Stimulated activated CD8-positive, alpha-beta memory T cell treated with anti-CD3 and anti-CD28 coated beads, Interleukin-4, amount 100 ng/mL, for 48 hours (primary cell): ENCODE measurements around the gene NHLH1.

ENCODE experiments used
- DNase-seq: peaks from one replicate; pipeline ENCODE4 v3.0.0-alpha.2; 2020

NHLH1 gene

GRCh38 chr1:160366731-160367515 is at the start of gene NHLH1:
Gene NHLH1, plus strand, starts transcription at chr1:160367071. Its CDS starts 3,661 bp downstream, at chr1:160370732.
- DNase-seq = peak; percentile 10

GRCh38 chr1:160322831-160323230 is 44.0 kb upstream of the NHLH1 start:
- DNase-seq = no peak

GRCh38 chr1:160325252-160325651 is 41.6 kb upstream of the NHLH1 start:
- no peak for DNase-seq

- DNase-seq = no peak
These were observed 40.5 kb upstream of the NHLH1 start for GRCh38 chr1:160326418-160326817.

GRCh38 chr1:160328184-160328583 is 38.7 kb upstream of the NHLH1 start:
- DNase-seq = no peak

- no peak for DNase-seq
These were observed 36.8 kb upstream of the NHLH1 start for GRCh38 chr1:160330119-160330518.

GRCh38 chr1:160332516-160332915 is 34.4 kb upstream of the NHLH1 start:
- DNase-seq = no peak

- DNase-seq = no peak
These were observed 28.3 kb upstream of the NHLH1 start for GRCh38 chr1:160338580-160338979.

GRCh38 chr1:160340146-160340545 is 26.7 kb upstream of the NHLH1 start:
- no peak for DNase-seq

GRCh38 chr1:160340866-160341265 is 26.0 kb upstream of the NHLH1 start:
- no peak for DNase-seq

- DNase-seq = no peak
These were observed 24.3 kb upstream of the NHLH1 start for GRCh38 chr1:160342526-160342925.

- DNase-seq = peak; percentile 93
These were observed 23.7 kb upstream of the NHLH1 start, which contains the start of the genes COPA and NCSTN for GRCh38 chr1:160342953-160343869. Gene COPA, minus strand, starts transcription at chr1:160343250. Its CDS starts 80 bp downstream, at chr1:160343170. Gene NCSTN, plus strand, starts transcription at chr1:160343383. Its CDS starts 14 bp downstream, at chr1:160343397.

- DNase-seq = no peak
These were observed 22.6 kb upstream of the NHLH1 start for GRCh38 chr1:160344241-160344640.

- DNase-seq = no peak
These were observed 21.9 kb upstream of the NHLH1 start for GRCh38 chr1:160344936-160345335.

- DNase-seq = no peak
These were observed 20.4 kb upstream of the NHLH1 start for GRCh38 chr1:160346463-160346862.

- no peak for DNase-seq
These were observed 19.9 kb upstream of the NHLH1 start for GRCh38 chr1:160346958-160347357.

- DNase-seq = no peak
These were observed 15.2 kb upstream of the NHLH1 start for GRCh38 chr1:160351629-160352028.

GRCh38 chr1:160352555-160352954 is 14.3 kb upstream of the NHLH1 start:
- DNase-seq = no peak

GRCh38 chr1:160353223-160353622 is 13.6 kb upstream of the NHLH1 start:
- no peak for DNase-seq

- DNase-seq = peak; percentile 25
These were observed 12.4 kb upstream of the NHLH1 start for GRCh38 chr1:160354388-160354985.

GRCh38 chr1:160357286-160358002 is 9.4 kb upstream of the NHLH1 start:
- DNase-seq = peak; percentile 9

- peak; percentile 12 for DNase-seq
These were observed 8.8 kb upstream of the NHLH1 start for GRCh38 chr1:160358073-160358472.
